ENCODE data around the gene TLE2.

DNA sequence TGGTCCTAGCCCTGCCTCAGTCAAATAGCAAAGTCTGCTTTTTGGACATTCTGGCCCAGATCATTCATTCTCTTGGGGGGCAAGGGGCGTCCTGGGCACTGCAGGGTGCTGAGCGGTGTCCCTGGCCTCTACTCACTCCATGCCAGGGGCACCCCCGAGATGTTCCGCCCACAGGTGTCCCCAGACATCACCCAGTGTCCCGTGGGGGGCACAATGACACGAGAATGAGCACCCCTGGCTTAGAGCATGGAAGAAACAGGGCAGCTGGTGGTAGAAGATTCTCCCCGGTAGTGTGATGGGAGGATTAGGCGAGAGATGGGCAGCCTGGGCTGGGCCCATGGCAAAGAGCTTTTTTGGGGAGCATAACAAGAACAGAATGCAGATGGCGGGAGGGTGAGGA is 38.5 kb upstream of the TLE2 start:
- TF ChIP-seq, protein P1, sequence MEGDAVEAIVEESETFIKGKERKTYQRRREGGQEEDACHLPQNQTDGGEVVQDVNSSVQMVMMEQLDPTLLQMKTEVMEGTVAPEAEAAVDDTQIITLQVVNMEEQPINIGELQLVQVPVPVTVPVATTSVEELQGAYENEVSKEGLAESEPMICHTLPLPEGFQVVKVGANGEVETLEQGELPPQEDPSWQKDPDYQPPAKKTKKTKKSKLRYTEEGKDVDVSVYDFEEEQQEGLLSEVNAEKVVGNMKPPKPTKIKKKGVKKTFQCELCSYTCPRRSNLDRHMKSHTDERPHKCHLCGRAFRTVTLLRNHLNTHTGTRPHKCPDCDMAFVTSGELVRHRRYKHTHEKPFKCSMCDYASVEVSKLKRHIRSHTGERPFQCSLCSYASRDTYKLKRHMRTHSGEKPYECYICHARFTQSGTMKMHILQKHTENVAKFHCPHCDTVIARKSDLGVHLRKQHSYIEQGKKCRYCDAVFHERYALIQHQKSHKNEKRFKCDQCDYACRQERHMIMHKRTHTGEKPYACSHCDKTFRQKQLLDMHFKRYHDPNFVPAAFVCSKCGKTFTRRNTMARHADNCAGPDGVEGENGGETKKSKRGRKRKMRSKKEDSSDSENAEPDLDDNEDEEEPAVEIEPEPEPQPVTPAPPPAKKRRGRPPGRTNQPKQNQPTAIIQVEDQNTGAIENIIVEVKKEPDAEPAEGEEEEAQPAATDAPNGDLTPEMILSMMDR (IDR thresholded peaks at IDR 0.05) = no peak
- TF ChIP-seq GABPA (IDR thresholded peaks at IDR 0.05; ENCODE audit: low read depth) (no peak), YY1 (IDR thresholded peaks at IDR 0.05; ENCODE audit: low read depth) (no peak), TAF1 (IDR thresholded peaks at IDR 0.05; ENCODE audit: borderline replicate concordance, low read depth, low read length) (no peak), EZH2phosphoT487 (IDR thresholded peaks at IDR 0.05; ENCODE audit: borderline replicate concordance, low read depth) (no peak), CHD2 (IDR thresholded peaks at IDR 0.05; ENCODE audit: low read length, partially characterized antibody) (no peak)
- TF ChIP-seq, protein P2, sequence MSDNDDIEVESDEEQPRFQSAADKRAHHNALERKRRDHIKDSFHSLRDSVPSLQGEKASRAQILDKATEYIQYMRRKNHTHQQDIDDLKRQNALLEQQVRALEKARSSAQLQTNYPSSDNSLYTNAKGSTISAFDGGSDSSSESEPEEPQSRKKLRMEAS (IDR thresholded peaks at IDR 0.05; ENCODE audit: low read depth) = no peak
